ENCODE measurements around the gene HOXB1.

The HOXB1 gene

GRCh38 chr17:48567646-48568354 is 37.0 kb upstream of the HOXB1 start:
- no peak for DNase-seq (ENCODE audit: low spot score)

- DNase-seq (ENCODE audit: low spot score) = no peak
Measured at GRCh38 chr17:48567209-48567608, 36.4 kb upstream of the HOXB1 start.

- DNase-seq (ENCODE audit: low spot score) = no peak
Measured at GRCh38 chr17:48566717-48567116, 35.9 kb upstream of the HOXB1 start.

- DNase-seq (ENCODE audit: low spot score) = no peak
Measured at GRCh38 chr17:48565925-48566710, 35.3 kb upstream of the HOXB1 start.

- no peak for DNase-seq (ENCODE audit: low spot score)
Measured at GRCh38 chr17:48565022-48565554, 34.3 kb upstream of the HOXB1 start.

- DNase-seq (ENCODE audit: low spot score) = peak; percentile 61
Measured at GRCh38 chr17:48564188-48565021, 33.6 kb upstream of the HOXB1 start.

GRCh38 chr17:48563867-48564187 is 33.0 kb upstream of the HOXB1 start:
- no peak for DNase-seq (ENCODE audit: low spot score)

GRCh38 chr17:48563385-48563838 is 32.6 kb upstream of the HOXB1 start:
- no peak for DNase-seq (ENCODE audit: low spot score)

- DNase-seq (ENCODE audit: low spot score) = no peak
Measured at GRCh38 chr17:48562934-48563333, 32.1 kb upstream of the HOXB1 start.

- no peak for DNase-seq (ENCODE audit: low spot score)
Measured at GRCh38 chr17:48561884-48562810, 31.3 kb upstream of the HOXB1 start.

- DNase-seq (ENCODE audit: low spot score) = no peak
Measured at GRCh38 chr17:48559840-48560817, 29.3 kb upstream of the HOXB1 start.

- DNase-seq (ENCODE audit: low spot score) = no peak
Measured at GRCh38 chr17:48559122-48559839, 28.5 kb upstream of the HOXB1 start.

- no peak for DNase-seq (ENCODE audit: low spot score)
Measured at GRCh38 chr17:48558831-48559121, 28.0 kb upstream of the HOXB1 start.

GRCh38 chr17:48558057-48558830 is 27.4 kb upstream of the HOXB1 start:
- DNase-seq (ENCODE audit: low spot score) = no peak

GRCh38 chr17:48556576-48557401 is 26.0 kb upstream of the HOXB1 start:
- no peak for DNase-seq (ENCODE audit: low spot score)

GRCh38 chr17:48556229-48556575 is 25.4 kb upstream of the HOXB1 start:
- DNase-seq (ENCODE audit: low spot score) = no peak

GRCh38 chr17:48555258-48556228 is 24.7 kb upstream of the HOXB1 start:
- DNase-seq (ENCODE audit: low spot score) = peak; percentile 63

All from ecto neural progenitor cell (in vitro differentiated cells).